Pons (tissue), 1 donor: ENCODE measurements around the gene TNS2.
"Not testable (repeated sequence)": the region's sequence is repeated elsewhere in the genome, so short reads cannot be mapped to it uniquely, and the experiment has no call there.

Experiments used
- DNase-seq: peaks from one replicate; pipeline ENCODE4 v3.0.0-alpha.2; 2016; ENCODE audit warnings: low spot score

Gene TNS2

GRCh38 chr12:53049571-53050318, at the start of gene TNS2:
TSS of gene TNS2 (plus strand) at chr12:53050065. CDS start at chr12:53050186, 121 bp downstream.
- DNase-seq: peak; percentile 46

DNA sequence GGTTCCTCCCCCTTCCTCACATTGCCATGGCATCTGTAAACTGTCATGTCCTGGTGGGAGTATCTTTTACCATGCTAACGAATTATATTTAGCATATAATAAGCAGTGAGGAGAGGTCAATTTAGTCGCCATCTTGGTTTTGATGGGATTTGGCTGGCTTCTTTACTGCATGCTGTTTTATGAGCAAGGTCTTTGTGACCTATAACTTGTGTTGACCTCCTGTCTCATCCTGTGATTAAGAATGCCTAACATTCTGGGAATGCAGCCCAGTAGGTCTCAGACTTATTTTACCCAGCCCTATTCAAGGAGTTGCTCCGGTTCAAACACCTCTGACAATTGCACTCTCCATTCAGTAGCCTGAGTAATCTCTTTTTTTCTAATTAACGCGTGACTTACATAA, 45.7 kb upstream of the TNS2 start:
- no peak for DNase-seq

DNA sequence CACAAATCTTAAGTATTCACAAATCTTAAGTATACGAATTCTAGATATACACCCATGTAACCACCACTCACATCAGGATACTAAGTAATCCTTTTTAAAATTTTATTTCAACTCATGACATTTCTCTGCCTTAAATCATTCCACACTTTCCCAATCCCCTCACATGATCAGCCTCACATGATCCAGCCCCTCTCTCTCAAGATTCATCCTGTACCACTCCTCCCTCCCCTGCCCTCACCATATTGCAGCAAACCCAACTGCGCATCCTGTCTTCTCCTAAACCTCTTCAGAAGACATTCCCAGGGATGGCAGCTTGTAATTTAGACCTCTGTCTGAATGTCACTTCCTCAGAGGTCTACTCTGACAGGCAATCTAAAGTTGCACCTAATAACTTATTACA, 45.3 kb upstream of the TNS2 start:
- peak; percentile 7 for DNase-seq

DNA sequence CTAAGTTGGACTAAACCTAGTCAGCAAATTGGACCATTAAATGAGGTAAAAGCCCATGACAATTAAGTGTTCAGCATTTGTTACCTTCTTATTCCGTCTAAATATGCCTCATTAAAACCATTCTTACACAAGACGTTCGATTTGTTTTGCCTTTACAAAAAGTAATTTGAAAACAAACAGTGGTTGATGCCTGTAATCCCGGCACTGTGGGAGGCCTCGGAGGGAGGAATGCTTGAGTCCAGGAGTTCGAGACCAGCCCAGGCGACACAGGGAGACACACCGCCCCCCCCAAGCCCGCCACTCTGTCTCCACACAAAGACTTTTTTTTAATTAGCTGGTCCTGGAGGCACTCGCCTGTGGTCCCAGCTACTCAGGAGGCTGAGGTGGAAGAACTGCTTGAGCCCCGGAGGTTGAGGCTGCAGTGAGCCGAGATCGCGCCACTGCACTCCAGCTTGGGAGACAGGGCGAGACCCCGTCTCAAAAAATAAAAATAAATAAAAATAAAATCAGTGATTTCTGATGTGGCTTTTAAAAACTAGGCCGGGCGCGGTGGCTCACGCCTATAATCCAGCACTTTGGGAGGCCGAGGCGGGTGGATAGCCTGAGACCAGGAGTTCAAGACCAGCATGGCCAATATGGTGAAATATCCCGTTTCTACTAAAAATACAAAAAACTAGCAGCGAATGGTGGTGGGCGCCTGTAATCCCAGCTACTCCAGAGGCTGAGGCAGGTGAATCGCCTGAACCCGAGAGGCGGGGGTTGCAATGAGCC, 44.5 kb upstream of the TNS2 start:
- peak; percentile 19 for DNase-seq

DNA sequence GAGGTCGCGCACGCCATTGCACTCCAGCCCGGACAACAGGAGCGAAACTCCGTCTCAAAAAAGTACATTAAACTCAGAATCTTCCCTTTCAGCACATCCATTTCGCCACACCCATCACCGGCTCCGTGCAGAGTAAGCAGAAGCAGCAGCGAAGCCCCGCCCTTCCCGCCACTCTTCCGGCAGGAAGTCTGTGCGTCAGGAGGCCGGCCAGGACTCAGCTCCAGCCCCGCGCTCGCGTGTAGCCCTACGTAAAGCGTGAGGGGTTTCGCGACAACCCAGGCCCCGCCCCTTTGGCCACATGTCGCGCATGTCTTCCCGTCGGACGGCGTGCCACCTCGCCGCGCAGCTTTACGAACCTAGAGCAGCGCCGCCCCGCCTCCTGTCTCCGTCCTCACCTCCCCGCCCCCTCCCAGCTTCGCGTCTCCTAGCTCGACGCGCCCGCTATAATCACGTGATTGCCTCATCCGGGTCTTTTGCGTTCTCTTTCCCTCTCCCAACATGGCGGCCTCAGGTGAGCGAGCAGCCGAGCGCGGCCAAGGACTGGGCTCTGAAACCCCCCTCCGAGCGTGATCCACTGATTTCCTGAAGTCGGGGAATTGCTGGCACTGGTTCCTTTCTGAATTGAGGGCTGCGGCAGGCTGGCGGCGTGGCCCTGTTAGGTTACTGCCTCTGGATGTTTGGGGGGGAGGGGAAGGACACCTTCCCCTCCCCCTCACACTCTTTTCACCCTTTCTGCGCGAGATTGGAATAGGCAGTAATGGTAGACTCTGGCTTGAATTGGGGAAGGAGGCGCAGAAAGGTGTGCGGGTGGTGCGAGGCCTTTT, 43.7 kb upstream of the TNS2 start, which contains the start of gene EIF4B:
Gene EIF4B (plus strand): TSS at position 471 of the 824 bp plus-strand sequence. CDS start 28 bp downstream, at position 499.
- peak; percentile 98 for DNase-seq

GRCh38 chr12:53006810-53007309, 43.0 kb upstream of the TNS2 start:
- DNase-seq: peak; percentile 50

DNA sequence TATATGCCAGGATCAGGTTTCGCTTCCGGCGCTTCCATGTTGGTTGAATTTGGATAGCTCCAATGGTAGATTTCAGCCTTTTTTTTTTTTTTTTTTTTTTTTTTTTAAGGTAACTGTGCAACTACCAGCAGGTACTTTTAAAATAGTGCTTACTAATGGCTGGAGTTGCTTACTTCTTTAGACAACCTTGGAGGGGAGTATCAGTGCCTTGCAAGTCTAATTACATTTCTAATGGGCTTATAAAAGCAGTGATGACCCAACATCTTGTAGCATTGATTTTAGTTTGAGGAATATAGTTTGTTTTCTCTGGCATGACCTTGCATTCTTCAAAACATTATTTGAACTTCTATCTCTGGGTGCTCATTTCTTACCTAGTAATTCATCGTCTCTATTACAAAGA, 42.5 kb upstream of the TNS2 start:
- no peak for DNase-seq

- DNase-seq: not testable (repeated sequence)
Observed at GRCh38 chr12:53008760-53009159, 41.1 kb upstream of the TNS2 start.

GRCh38 chr12:53010955-53011354, 38.9 kb upstream of the TNS2 start:
- DNase-seq: no peak

- no peak for DNase-seq
Observed at GRCh38 chr12:53011889-53012288, 38.0 kb upstream of the TNS2 start.

- no peak for DNase-seq
Observed at GRCh38 chr12:53012928-53013327, 36.9 kb upstream of the TNS2 start.

DNA sequence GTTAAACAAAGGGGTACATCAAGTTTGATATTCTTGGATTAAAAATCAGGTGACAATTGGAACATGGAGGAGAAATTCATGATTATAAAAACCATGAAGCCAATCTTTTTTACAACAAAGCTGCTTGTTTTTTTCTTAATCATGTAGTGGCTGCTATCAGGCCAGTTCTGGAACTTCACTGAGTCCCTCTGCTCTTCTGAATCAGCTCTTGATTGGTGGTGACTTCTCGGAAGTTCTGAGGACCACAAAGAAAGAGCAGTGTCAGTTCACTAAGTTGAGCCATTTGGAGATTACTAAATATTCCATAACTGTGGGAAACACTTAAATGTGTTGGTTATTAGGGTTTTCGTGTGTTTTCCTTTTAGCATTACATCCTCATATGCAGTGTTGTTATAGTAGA, 35.2 kb upstream of the TNS2 start:
- no peak for DNase-seq

- DNase-seq: no peak
Observed at GRCh38 chr12:53025250-53025649, 24.6 kb upstream of the TNS2 start.

DNA sequence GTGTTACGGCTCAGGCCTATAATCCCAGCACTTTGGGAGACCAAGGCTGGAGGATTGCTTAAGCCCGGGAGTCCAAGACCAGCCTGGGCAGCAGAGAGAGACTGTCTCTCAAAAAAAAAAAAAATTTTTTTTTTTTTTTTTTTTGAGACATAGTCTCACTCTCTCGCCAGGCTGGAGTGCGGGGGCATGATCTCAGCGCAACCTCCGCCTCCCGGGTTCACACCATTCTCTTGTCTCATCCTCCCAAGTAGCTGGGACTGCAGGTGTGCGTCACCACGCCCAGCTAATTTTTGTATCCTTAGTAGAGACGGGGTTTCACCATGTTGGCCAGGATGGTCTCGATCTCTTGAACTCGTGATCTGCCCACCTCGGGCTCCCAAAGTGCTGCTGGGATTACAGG, 22.9 kb upstream of the TNS2 start:
- not testable (repeated sequence) for DNase-seq

DNA sequence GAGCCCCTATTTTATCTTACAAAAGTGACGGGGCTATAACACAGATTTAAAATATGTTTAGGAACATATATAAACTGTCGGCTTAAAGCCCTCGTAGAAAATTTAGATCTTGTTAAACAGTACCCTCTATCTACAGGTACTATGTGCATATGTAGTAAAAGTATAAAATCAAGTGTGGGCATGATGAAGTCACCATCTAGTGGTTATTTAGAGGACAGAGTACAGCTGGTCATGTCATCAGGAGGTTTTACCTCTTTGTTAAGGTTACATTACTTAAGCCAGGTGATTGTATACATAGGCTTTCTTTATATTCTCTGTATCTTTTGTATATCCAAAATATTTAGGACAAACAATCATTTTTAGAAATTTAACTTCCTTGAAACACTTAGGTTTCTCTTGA, 18.2 kb upstream of the TNS2 start:
- DNase-seq: no peak

GRCh38 chr12:53033832-53034231, 16.0 kb upstream of the TNS2 start:
- not testable (repeated sequence) for DNase-seq

DNA sequence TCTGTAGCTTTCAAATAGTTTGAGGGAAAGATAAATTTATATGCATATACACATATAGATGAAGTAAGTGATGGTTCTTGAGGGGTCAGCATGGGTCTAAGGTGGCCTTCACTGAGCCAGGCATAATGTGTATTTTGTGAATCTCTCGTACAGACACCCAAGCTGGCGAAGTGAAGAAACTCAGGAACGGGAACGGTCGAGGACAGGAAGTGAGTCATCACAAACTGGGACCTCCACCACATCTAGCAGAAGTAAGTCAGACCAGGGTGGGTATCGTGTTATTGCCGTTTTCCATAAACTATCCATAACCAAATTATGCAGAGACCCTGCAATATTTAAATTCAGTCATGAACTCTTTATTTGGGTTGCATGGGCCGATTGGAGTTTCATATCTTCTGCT, 15.4 kb upstream of the TNS2 start:
- DNase-seq: no peak

GRCh38 chr12:53036802-53037201, 13.1 kb upstream of the TNS2 start:
- DNase-seq: no peak

- no peak for DNase-seq
Observed at GRCh38 chr12:53039851-53040250, 10.0 kb upstream of the TNS2 start.

- no peak for DNase-seq
Observed at GRCh38 chr12:53042607-53043454, 7.0 kb upstream of the TNS2 start.

DNA sequence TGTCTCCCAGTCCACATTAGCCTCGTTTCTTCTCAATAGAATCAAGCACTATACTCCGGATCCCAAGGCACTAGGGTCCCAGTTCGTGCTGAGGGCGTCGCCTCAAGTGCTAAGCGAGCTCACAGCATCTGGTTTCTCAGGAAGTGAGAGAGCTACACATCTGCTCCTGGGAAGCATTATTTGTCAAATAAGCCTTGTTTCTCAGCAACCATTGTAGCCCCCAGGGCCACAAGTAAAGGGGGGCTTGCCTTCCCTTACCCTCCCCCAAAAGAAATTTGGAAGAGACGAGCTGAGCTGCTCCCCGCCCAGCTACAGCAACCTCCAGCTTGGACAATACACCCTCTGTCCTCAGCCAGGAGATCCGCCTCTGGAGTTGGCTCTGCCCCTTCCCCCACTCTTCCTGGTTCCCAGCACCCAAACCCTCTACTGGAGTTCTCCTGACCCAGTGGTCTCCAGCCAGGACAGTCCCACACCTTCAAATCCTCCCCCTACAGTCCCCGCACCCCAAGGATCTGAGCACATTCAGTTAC, 5.7 kb upstream of the TNS2 start:
- DNase-seq: peak; percentile 87
